ENCODE data around the gene AK1. TPM values are rescaled to one million over a fixed set of nuclear protein-coding genes. Genes with fewer than 3 reads are reported as not detected.
A peak's percentile ranks its signal among the peaks of the same experiment; 100 is the strongest.

Gene AK1
- total and polyA plus RNA-seq, 9 of the 15 experiments (the other 6 are each of a cell fraction or from before 2014, with no cell fraction given), result 10.1 to 71.8 (median 39.0) TPM

GRCh38 chr9:127898433-127899127 lies 21.1 kb upstream of the AK1 start (continued):
- TF ChIP-seq SMAD2 (IDR thresholded peaks at IDR 0.05; ENCODE audit: low read depth, low read length), result no peak
- TF ChIP-seq ZNF212 (CRISPR knock-in tag; IDR thresholded peaks at IDR 0.05), result no peak
- TF ChIP-seq MCM2 (IDR thresholded peaks at IDR 0.05; ENCODE audit: low read depth), result no peak
- TF ChIP-seq FOXO4 (CRISPR knock-in tag; IDR thresholded peaks at IDR 0.05), result no peak
- TF ChIP-seq KLF13 (tag; IDR thresholded peaks at IDR 0.05; ENCODE audit: borderline replicate concordance, low read depth), result no peak
- TF ChIP-seq PATZ1 (CRISPR knock-in tag; IDR thresholded peaks at IDR 0.05; ENCODE audit: borderline replicate concordance), result no peak
- TF ChIP-seq MNT (conservative IDR thresholded peaks at IDR 0.05), result peak; percentile 52 to 55; a peak in 2 of 4 replicates
- no peak for TF ChIP-seq ZNF707 (CRISPR knock-in tag; conservative IDR thresholded peaks at IDR 0.05)
- peak; percentile 46 for TF ChIP-seq ZNF316 (IDR thresholded peaks at IDR 0.05)
- TF ChIP-seq DPF2 (IDR thresholded peaks at IDR 0.05), result peak; percentile 15; the same call in 1 of the 2 replicates
- TF ChIP-seq BRD9 (IDR thresholded peaks at IDR 0.05; ENCODE audit: low read depth, partially characterized antibody), result no peak
- TF ChIP-seq HMG20B (CRISPR knock-in tag; IDR thresholded peaks at IDR 0.05), result no peak
- TF ChIP-seq RAD21 (CRISPR knock-in tag; conservative IDR thresholded peaks at IDR 0.05 in 1 of 2, IDR thresholded peaks at IDR 0.05 in 1 of 2), result no peak
- no peak for TF ChIP-seq BRF2 (IDR thresholded peaks at IDR 0.05; ENCODE audit: borderline replicate concordance, insufficient read depth, insufficient read length)
- no peak for TF ChIP-seq TBL1XR1 (IDR thresholded peaks at IDR 0.05; ENCODE audit: low read length in 2 of 2)
- TF ChIP-seq ZNF282 (CRISPR knock-in tag; IDR thresholded peaks at IDR 0.05), result no peak
- no peak for TF ChIP-seq SAFB2 (IDR thresholded peaks at IDR 0.05; ENCODE audit: borderline replicate concordance, low read depth, low read length, severe bottlenecking)
- TF ChIP-seq ARID1B (IDR thresholded peaks at IDR 0.05), result peak; percentile 18; the same call in 1 of the 2 replicates
- no peak for TF ChIP-seq ZNF551 (CRISPR knock-in tag; IDR thresholded peaks at IDR 0.05)
- peak; percentile 15; the same call in 1 of the 2 replicates for TF ChIP-seq PKNOX1 (IDR thresholded peaks at IDR 0.05)
- TF ChIP-seq PTTG1 (tag; IDR thresholded peaks at IDR 0.05; ENCODE audit: low read depth), result no peak
